ENCODE measurements around the gene ZNF468.

DNA sequence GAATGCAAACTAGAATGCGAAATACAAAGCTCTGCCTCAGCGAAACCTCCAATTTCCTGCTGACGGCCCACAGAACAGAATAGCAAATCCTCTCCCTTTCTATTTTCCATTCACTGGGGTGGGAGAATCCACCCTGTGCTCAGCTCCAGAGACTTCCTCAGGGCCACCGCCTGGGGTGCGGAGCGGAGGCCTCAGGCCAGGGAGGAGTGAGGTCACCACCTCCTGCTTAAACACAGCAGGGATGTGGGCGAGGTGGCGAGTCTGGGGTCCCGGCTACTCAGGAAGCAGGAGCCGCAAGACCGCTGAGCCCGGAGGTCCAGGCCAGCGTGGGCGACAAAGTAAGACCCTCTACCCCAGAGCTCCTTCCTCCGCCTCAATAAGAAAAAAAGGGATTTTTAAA is 40.7 kb upstream of the ZNF468 start:
- TF ChIP-seq, protein P1, sequence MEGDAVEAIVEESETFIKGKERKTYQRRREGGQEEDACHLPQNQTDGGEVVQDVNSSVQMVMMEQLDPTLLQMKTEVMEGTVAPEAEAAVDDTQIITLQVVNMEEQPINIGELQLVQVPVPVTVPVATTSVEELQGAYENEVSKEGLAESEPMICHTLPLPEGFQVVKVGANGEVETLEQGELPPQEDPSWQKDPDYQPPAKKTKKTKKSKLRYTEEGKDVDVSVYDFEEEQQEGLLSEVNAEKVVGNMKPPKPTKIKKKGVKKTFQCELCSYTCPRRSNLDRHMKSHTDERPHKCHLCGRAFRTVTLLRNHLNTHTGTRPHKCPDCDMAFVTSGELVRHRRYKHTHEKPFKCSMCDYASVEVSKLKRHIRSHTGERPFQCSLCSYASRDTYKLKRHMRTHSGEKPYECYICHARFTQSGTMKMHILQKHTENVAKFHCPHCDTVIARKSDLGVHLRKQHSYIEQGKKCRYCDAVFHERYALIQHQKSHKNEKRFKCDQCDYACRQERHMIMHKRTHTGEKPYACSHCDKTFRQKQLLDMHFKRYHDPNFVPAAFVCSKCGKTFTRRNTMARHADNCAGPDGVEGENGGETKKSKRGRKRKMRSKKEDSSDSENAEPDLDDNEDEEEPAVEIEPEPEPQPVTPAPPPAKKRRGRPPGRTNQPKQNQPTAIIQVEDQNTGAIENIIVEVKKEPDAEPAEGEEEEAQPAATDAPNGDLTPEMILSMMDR (IDR thresholded peaks at IDR 0.05 in 2 of 3, conservative IDR thresholded peaks at IDR 0.05 in 1 of 3; ENCODE audit: control insufficient read depth in 2 of 3, extremely low read depth in 1 of 3, insufficient read depth in 1 of 3, low read depth in 3 of 3, low read length in 3 of 3) = no peak
- no peak for TF ChIP-seq TAF1 (IDR thresholded peaks at IDR 0.05; ENCODE audit: borderline replicate concordance, low read depth, low read length)
